Glutamatergic neuron (in vitro differentiated cells): ENCODE data around the gene MUC5AC. TPM values are rescaled to one million over a fixed set of nuclear protein-coding genes. Genes with fewer than 3 reads are reported as not detected.
A peak's percentile ranks its signal among the peaks of the same experiment; 100 is the strongest.
"Not testable (repeated sequence)": the region's sequence is repeated elsewhere in the genome, so short reads cannot be mapped to it uniquely, and the experiment has no call there.

Source experiments
- DNase-seq: peaks from one replicate; pipeline ENCODE4 v3.0.0; 2022
- H3K27ac Mint-ChIP-seq: one replicate; pipeline ENCODE4 v1.8.0; 2020; ENCODE audit warnings: mild to moderate bottlenecking, mixed read lengths, inconsistent platforms; ENCODE audit not compliant: unreplicated experiment
- H3K27me3 Mint-ChIP-seq: one replicate; pipeline ENCODE4 v1.8.0; 2020; ENCODE audit warnings: mild to moderate bottlenecking, moderate library complexity, mixed read lengths, inconsistent platforms; ENCODE audit not compliant: unreplicated experiment
- H3K36me3 Mint-ChIP-seq: one replicate; pipeline ENCODE4 v1.8.0; 2020; ENCODE audit warnings: mild to moderate bottlenecking, mixed read lengths, inconsistent platforms; ENCODE audit not compliant: unreplicated experiment
- H3K4me1 Mint-ChIP-seq: one replicate; pipeline ENCODE4 v1.8.0; 2020; ENCODE audit warnings: mild to moderate bottlenecking, low read depth, mixed read lengths, inconsistent platforms; ENCODE audit not compliant: unreplicated experiment
- H3K4me3 Mint-ChIP-seq: one replicate; pipeline ENCODE4 v1.8.0; 2020; ENCODE audit warnings: mild to moderate bottlenecking, mixed read lengths, inconsistent platforms; ENCODE audit not compliant: unreplicated experiment
- H3K9me3 Mint-ChIP-seq: one replicate; pipeline ENCODE4 v1.8.0; 2020; ENCODE audit warnings: mild to moderate bottlenecking, moderate library complexity, mixed read lengths, inconsistent platforms; ENCODE audit not compliant: unreplicated experiment
- total RNA-seq: library from RNA; stranded (reverse); fragmentation: NEBNext Ultra II Directional; extraction: Animal tissue kit (Norgen Biotek cat#: 25700); gene quantifications from one replicate; pipeline ENCODE4 v1.2.1, GENCODE V29; 2021; ENCODE audit not compliant: unreplicated experiment

MUC5AC gene
- total RNA-seq, 1 donor from 2014 or later = not detected

GRCh38 chr11:1244557-1244956 is 86.8 kb downstream of the MUC5AC start:
- not testable (repeated sequence) for H3K36me3 Mint-ChIP-seq, H3K4me3 Mint-ChIP-seq, H3K4me1 Mint-ChIP-seq, DNase-seq, H3K27ac Mint-ChIP-seq, H3K27me3 Mint-ChIP-seq
- peaks cover 16% of the 10 kb centered on the region for H3K9me3 Mint-ChIP-seq

GRCh38 chr11:1245717-1246116 is 88.0 kb downstream of the MUC5AC start:
- not testable (repeated sequence) for H3K27ac Mint-ChIP-seq, H3K36me3 Mint-ChIP-seq, H3K4me1 Mint-ChIP-seq, DNase-seq, H3K27me3 Mint-ChIP-seq
- Mint-ChIP-seq H3K4me3 (peak overlapping the region; percentile 11), H3K9me3 (peaks cover 21% of the 10 kb centered on the region)

- H3K36me3 Mint-ChIP-seq, H3K27me3 Mint-ChIP-seq, H3K4me1 Mint-ChIP-seq, H3K4me3 Mint-ChIP-seq, DNase-seq, H3K27ac Mint-ChIP-seq: not testable (repeated sequence)
- peaks cover 26% of the 10 kb centered on the region for H3K9me3 Mint-ChIP-seq
These were observed 88.5 kb downstream of the MUC5AC start for GRCh38 chr11:1246301-1246700.

GRCh38 chr11:1247026-1247425 is 89.3 kb downstream of the MUC5AC start:
- Mint-ChIP-seq H3K9me3 (peaks cover 25% of the 10 kb centered on the region), H3K27me3 (peaks cover 10% of the 10 kb centered on the region)
- not testable (repeated sequence) for DNase-seq, H3K4me1 Mint-ChIP-seq, H3K36me3 Mint-ChIP-seq, H3K27ac Mint-ChIP-seq, H3K4me3 Mint-ChIP-seq

- H3K4me1 Mint-ChIP-seq, DNase-seq, H3K36me3 Mint-ChIP-seq, H3K4me3 Mint-ChIP-seq, H3K27ac Mint-ChIP-seq: not testable (repeated sequence)
- H3K27me3 Mint-ChIP-seq = peaks cover 15% of the 10 kb centered on the region
- H3K9me3 Mint-ChIP-seq = peaks cover 19% of the 10 kb centered on the region
These were observed 91.2 kb downstream of the MUC5AC start for GRCh38 chr11:1248951-1249350.

GRCh38 chr11:1250411-1250810 is 92.7 kb downstream of the MUC5AC start:
- H3K4me1 Mint-ChIP-seq, DNase-seq, H3K4me3 Mint-ChIP-seq, H3K27ac Mint-ChIP-seq, H3K36me3 Mint-ChIP-seq: not testable (repeated sequence)
- Mint-ChIP-seq H3K27me3 (peaks cover 15% of the 10 kb centered on the region), H3K9me3 (peaks cover 19% of the 10 kb centered on the region)

Other genes with a start within 250 kb of the MUC5AC start
- gene CHID1, start 247.1 kb upstream of the MUC5AC start, total RNA-seq = 56.1 TPM
- 228 TPM for gene AP2A2, start 232.1 kb upstream of the MUC5AC start, total RNA-seq
- gene MUC6, start 121.2 kb upstream of the MUC5AC start, total RNA-seq = not detected
- not detected for gene MUC2, start 83.1 kb upstream of the MUC5AC start, total RNA-seq
- gene MUC5B, start 65.1 kb downstream of the MUC5AC start, total RNA-seq = not detected
- gene TOLLIP, start 151.7 kb downstream of the MUC5AC start, total RNA-seq = 67.5 TPM
- gene BRSK2, start 232.0 kb downstream of the MUC5AC start, total RNA-seq = 207 TPM